Activated CD4-positive, alpha-beta memory T cell treated with anti-CD3 and anti-CD28 coated beads for 36 hours (primary cell): ENCODE measurements around the gene ERF. TPM values are rescaled to one million over a fixed set of nuclear protein-coding genes. Genes with fewer than 3 reads are reported as not detected.

Experiments used
- CTCF ChIA-PET: fragments of 350-600 bp; sonication (Branson Sonifier 250); formaldehyde crosslinking; loops from one replicate; lab custom pipeline; 2021; ENCODE audit warnings: antibody characterized with exemption, inconsistent platforms; lab: Charles Lee
- POLR2A ChIA-PET: fragments of 350-600 bp; sonication (Branson Sonifier 250); formaldehyde crosslinking; loops from one replicate; lab custom pipeline; 2021; ENCODE audit warnings: antibody characterized with exemption; lab: Charles Lee
- DNase-seq: peaks from one replicate; pipeline ENCODE4 v3.0.0-alpha.2; 2020
- H3K27ac Mint-ChIP-seq: one replicate; pipeline ENCODE4 v1.8.0; 2021; ENCODE audit warnings: mixed read lengths
- H3K27me3 Mint-ChIP-seq: one replicate; pipeline ENCODE4 v1.8.0; 2021; ENCODE audit warnings: mixed read lengths
- H3K36me3 Mint-ChIP-seq: one replicate; pipeline ENCODE4 v1.8.0; 2021; ENCODE audit warnings: mixed read lengths
- H3K4me1 Mint-ChIP-seq: one replicate; pipeline ENCODE4 v1.8.0; 2021; ENCODE audit warnings: low read depth, mixed read lengths
- H3K4me3 Mint-ChIP-seq: one replicate; pipeline ENCODE4 v1.8.0; 2021; ENCODE audit warnings: mild to moderate bottlenecking, mixed read lengths
- H3K9me3 Mint-ChIP-seq: one replicate; pipeline ENCODE4 v1.8.0; 2021; ENCODE audit warnings: mixed read lengths
- intact Hi-C: fragments of 100-400 bp; cut with micrococcal nuclease; formaldehyde crosslinking; loops from one replicate; pipeline ENCODE4 v1.15.1; 2023
- total RNA-seq, 2 experiments: library from RNA; stranded (reverse); gene quantifications; one replicate each; pipeline ENCODE4 v1.2.3, GENCODE V29; 2021

Gene ERF
- total RNA-seq, 2 experiments from 2014 or later = 43.1 to 56.5 TPM

DNA sequence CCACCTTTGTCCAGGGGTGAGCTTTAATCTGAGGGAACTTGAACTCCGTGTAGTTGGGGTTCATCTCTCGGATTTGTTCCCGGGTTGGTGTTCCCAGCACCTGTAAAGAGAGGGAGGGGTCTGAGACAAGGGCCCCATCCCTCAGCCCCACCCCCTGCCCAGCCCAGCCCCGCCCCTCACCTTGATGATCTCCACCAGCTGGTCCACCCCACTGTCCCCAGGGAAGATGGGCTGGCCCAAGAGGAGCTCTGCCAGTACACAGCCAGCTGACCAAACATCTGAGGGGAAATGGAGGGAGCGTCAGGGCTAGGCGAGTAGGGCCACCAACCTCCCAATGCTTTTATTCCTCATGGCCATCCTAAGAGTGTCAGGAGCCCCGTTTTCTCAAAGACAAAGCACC lies 21.8 kb downstream of the ERF start:
- Mint-ChIP-seq H3K36me3 (peaks cover 43% of the 10 kb centered on the region), H3K9me3 (no peaks in the 10 kb centered on the region), H3K4me3 (no peak overlapping the region), H3K27me3 (no peaks in the 10 kb centered on the region), H3K4me1 (peaks cover 14% of the 10 kb centered on the region), H3K27ac (peak overlapping the region; percentile 49)
- intact Hi-C loops = no loop called here
- ChIA-PET CTCF (interaction anchor here (0.8 to 2.8 kb wide), 2 partner anchors 47 to 94 kb away, joined by 3 to 9 read pairs; no protein-coding TSS in a partner anchor), POLR2A (interaction anchor here (0.8 kb wide), 1 partner anchor 8 kb away, joined by 3 read pairs; no protein-coding TSS in a partner anchor)
- no peak for DNase-seq

DNA sequence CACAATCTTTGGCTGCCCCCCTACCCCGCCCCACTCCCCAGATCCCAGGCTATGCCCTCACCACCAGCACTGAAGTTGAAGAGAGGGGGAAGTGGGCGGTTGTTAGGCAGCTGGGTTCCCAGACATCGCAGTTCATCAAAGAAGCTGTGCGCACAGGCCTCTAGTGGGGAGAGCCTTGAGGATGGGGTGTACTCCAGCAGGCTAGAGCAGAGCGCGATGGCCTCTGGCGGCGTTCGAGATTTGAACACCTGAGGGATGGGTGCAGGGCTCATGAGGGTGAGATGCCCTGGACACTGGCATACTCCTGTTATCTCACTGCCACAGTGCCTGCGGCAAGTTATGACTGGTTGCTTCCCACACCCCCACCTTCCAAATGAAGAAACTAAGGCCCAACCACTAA lies 22.5 kb downstream of the ERF start:
- H3K4me1 Mint-ChIP-seq = peaks cover 15% of the 10 kb centered on the region
- ChIA-PET CTCF (interaction anchor here (0.8 kb wide), 1 partner anchor 93 kb away, joined by 3 read pairs; no protein-coding TSS in a partner anchor), POLR2A (no interaction called here)
- no peak for DNase-seq
- H3K36me3 Mint-ChIP-seq = peaks cover 46% of the 10 kb centered on the region
- H3K4me3 Mint-ChIP-seq = no peak overlapping the region
- H3K27me3 Mint-ChIP-seq = no peaks in the 10 kb centered on the region
- peak overlapping the region; percentile 49 for H3K27ac Mint-ChIP-seq
- no peaks in the 10 kb centered on the region for H3K9me3 Mint-ChIP-seq
- intact Hi-C loops = no loop called here

DNA sequence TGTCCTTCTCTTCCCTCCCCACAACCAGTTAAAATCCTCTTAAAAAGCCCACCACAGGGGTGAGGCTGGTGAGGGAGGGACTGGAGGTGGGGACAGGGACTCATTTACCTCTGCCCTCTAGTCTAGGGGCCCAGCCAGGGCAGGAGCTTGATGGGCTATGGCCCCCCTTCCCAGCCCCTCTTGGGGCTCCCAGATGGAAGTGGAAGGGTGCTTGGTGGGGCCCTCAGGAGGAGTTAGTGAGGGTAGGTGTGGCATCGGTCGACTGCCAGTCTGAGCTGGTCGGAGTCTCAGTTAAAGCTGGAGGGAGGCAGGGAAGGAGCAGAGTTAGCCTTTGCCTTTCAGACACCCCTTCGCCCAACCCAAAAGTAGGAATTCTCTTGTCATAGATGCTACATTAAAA lies 24.4 kb downstream of the ERF start:
- CTCF ChIA-PET = interaction anchor here (1.1 kb wide), 1 partner anchor 122 kb away, joined by 3 read pairs; no protein-coding TSS in a partner anchor
- Mint-ChIP-seq H3K9me3 (no peaks in the 10 kb centered on the region), H3K27me3 (no peaks in the 10 kb centered on the region), H3K36me3 (peaks cover 48% of the 10 kb centered on the region), H3K4me3 (no peak overlapping the region), H3K4me1 (peaks cover 19% of the 10 kb centered on the region), H3K27ac (no peak overlapping the region)
- POLR2A ChIA-PET = interaction anchor here (1.2 kb wide), 1 partner anchor 17 kb away, joined by 3 read pairs; no protein-coding TSS in a partner anchor
- no peak for DNase-seq
- intact Hi-C loops = no loop called here

DNA sequence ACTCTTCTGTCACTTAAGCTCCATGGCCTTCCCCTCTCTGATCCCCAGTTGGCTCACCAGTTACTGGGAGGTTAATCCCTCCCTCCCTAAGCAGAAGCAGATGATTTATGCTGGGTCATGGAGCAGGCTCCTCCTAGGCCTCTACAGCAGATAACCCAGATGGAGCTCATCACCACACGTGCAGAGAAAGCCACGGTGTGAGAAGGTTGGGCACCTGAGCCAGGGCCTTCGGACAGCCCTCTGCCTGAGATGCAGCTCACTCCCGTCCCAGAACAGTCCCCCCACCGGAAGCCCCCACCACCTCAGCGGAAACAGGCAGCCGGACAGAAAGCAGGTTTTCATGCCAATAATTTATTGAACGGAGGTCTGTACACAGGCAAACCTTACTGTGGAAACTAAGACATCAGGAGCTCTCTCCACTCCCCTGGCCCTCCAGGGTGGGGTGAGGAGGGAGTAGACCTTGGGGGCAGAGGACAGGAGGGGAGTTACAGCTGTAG lies 25.0 kb downstream of the ERF start:
- H3K36me3 Mint-ChIP-seq = peaks cover 47% of the 10 kb centered on the region
- CTCF ChIA-PET = interaction anchor here (1.0 to 1.4 kb wide), 3 partner anchors 13 to 121 kb away, joined by 3 to 5 read pairs (median 3); no protein-coding TSS in a partner anchor
- no peak overlapping the region for H3K4me3 Mint-ChIP-seq
- H3K27ac Mint-ChIP-seq = peak overlapping the region; percentile 69
- intact Hi-C loops = no loop called here
- peaks cover 17% of the 10 kb centered on the region for H3K4me1 Mint-ChIP-seq
- POLR2A ChIA-PET = interaction anchor here (1.2 kb wide), 1 partner anchor 17 kb away, joined by 3 read pairs; no protein-coding TSS in a partner anchor
- H3K27me3 Mint-ChIP-seq = no peaks in the 10 kb centered on the region
- no peaks in the 10 kb centered on the region for H3K9me3 Mint-ChIP-seq
- no peak for DNase-seq

DNA sequence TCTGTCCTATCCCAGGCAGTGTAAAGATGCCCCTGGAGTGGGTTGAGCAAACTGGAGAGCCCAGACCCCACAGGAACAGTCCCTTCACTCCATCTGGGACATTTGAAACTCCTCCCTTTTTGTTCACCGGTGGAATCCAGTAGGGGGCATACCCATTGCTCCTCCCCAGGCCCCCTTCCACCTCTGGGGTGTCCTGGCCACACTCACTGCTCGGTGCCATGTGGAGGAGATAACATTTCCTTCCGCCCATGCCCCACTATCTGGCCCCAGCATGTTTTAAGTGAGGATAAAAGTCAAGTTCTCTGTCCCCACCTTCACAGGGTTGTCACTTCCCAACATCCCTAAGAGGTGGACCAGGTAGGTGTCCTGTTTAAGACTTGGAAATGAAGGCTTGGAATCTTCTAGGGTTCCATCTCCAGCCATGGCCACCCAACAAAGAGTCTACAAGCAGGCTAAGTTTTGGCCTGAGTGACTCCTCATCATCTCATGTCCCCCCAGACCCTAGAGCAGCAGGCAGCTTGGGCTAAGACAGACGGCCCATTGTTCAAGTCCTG lies 25.6 kb downstream of the ERF start:
- peak overlapping the region; percentile 69 for H3K27ac Mint-ChIP-seq
- H3K36me3 Mint-ChIP-seq = peaks cover 46% of the 10 kb centered on the region
- intact Hi-C loops = no loop called here
- CTCF ChIA-PET = interaction anchor here (1.0 to 1.4 kb wide), 2 partner anchors 14 to 50 kb away, joined by 3 to 5 read pairs; no protein-coding TSS in a partner anchor
- POLR2A ChIA-PET = interaction anchor here (1.2 kb wide), 1 partner anchor 18 kb away, joined by 3 read pairs; no protein-coding TSS in a partner anchor
- no peak for DNase-seq
- peaks cover 17% of the 10 kb centered on the region for H3K4me1 Mint-ChIP-seq
- H3K27me3 Mint-ChIP-seq = no peaks in the 10 kb centered on the region
- H3K9me3 Mint-ChIP-seq = no peaks in the 10 kb centered on the region
- no peak overlapping the region for H3K4me3 Mint-ChIP-seq

DNA sequence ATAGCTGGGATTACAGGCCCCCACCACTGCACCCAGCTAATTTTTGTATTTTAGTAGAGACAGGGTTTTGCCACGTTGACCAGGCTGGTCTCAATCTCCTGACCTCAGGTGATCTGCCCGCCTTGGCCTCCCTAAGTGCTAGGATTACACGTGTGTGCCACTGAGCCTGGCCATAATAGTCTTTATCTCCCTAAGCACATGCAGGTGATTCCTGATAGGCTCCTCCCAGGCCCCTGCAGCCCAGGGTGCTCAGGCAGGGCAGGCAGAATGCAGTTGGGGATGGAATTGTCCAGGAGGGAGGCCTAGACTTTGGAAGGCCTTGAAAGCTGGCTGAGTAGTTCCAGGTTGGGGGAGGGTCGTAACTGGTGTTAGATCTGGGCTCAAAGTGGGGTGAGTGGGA lies 26.3 kb downstream of the ERF start:
- CTCF ChIA-PET = no interaction called here
- no peak for DNase-seq
- no peak overlapping the region for H3K4me3 Mint-ChIP-seq
- H3K36me3 Mint-ChIP-seq = peaks cover 49% of the 10 kb centered on the region
- H3K4me1 Mint-ChIP-seq = peaks cover 17% of the 10 kb centered on the region
- H3K27me3 Mint-ChIP-seq = no peaks in the 10 kb centered on the region
- H3K27ac Mint-ChIP-seq = peak overlapping the region; percentile 38
- H3K9me3 Mint-ChIP-seq = no peaks in the 10 kb centered on the region
- POLR2A ChIA-PET = no interaction called here
- intact Hi-C loops = no loop called here

DNA sequence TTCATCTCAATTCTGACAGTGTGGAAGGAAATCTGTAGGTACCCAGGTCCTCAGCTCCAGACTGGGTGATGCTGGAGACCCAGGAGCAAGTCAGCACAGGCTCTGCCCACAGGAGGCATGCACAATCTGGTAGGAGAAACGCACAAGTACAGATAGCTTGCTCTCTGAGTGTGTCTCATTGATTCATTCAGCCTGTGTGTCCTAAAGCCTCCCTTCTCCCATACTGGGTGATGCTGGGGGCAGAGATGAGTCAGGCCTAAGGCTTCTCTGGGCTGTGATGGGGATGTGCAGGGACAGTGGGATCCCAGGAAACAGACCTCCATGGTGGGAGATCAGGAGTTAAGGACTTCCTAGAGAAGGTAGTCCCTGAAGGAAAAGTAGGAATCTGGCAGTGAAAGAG lies 28.0 kb downstream of the ERF start:
- Mint-ChIP-seq H3K4me1 (peaks cover 26% of the 10 kb centered on the region), H3K27me3 (no peaks in the 10 kb centered on the region), H3K4me3 (no peak overlapping the region), H3K36me3 (peaks cover 47% of the 10 kb centered on the region), H3K9me3 (no peaks in the 10 kb centered on the region), H3K27ac (no peak overlapping the region)
- intact Hi-C loops = no loop called here
- POLR2A ChIA-PET = interaction anchor here (1.3 kb wide), 1 partner anchor 12 kb away, joined by 3 read pairs; no protein-coding TSS in a partner anchor
- CTCF ChIA-PET = interaction anchor here (1.0 kb wide), 1 partner anchor 42 kb away, joined by 3 read pairs; no protein-coding TSS in a partner anchor
- no peak for DNase-seq

DNA sequence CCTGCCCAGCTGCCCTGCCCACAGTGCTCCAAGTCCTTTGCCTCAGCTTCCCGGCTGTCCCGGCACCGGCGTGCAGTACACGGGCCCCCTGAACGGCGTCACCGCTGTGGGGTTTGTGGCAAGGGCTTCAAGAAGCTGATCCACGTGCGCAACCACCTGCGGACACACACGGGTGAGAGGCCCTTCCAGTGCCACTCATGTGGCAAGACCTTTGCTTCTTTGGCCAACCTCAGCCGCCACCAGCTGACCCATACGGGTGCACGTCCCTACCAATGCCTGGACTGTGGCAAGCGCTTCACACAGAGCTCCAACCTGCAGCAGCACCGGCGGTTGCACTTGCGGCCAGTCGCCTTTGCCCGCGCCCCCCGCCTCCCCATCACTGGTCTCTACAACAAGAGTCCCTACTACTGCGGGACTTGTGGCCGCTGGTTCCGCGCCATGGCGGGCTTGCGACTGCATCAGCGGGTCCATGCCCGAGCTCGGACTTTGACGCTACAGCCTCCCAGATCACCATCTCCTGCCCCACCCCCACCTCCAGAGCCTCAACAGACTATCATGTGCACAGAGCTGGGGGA lies 29.1 kb downstream of the ERF start:
- intact Hi-C loops = no loop called here
- H3K4me1 Mint-ChIP-seq = peaks cover 29% of the 10 kb centered on the region
- no peaks in the 10 kb centered on the region for H3K9me3 Mint-ChIP-seq
- CTCF ChIA-PET = interaction anchor here (1.8 kb wide), 1 partner anchor 16 kb away, joined by 4 read pairs; the partner anchor contains the start of gene GSK3A
- no peak overlapping the region for H3K4me3 Mint-ChIP-seq
- no peak overlapping the region for H3K27ac Mint-ChIP-seq
- H3K27me3 Mint-ChIP-seq = no peaks in the 10 kb centered on the region
- peaks cover 43% of the 10 kb centered on the region for H3K36me3 Mint-ChIP-seq
- POLR2A ChIA-PET = interaction anchor here (1.3 kb wide), 1 partner anchor 13 kb away, joined by 3 read pairs; no protein-coding TSS in a partner anchor
- no peak for DNase-seq

DNA sequence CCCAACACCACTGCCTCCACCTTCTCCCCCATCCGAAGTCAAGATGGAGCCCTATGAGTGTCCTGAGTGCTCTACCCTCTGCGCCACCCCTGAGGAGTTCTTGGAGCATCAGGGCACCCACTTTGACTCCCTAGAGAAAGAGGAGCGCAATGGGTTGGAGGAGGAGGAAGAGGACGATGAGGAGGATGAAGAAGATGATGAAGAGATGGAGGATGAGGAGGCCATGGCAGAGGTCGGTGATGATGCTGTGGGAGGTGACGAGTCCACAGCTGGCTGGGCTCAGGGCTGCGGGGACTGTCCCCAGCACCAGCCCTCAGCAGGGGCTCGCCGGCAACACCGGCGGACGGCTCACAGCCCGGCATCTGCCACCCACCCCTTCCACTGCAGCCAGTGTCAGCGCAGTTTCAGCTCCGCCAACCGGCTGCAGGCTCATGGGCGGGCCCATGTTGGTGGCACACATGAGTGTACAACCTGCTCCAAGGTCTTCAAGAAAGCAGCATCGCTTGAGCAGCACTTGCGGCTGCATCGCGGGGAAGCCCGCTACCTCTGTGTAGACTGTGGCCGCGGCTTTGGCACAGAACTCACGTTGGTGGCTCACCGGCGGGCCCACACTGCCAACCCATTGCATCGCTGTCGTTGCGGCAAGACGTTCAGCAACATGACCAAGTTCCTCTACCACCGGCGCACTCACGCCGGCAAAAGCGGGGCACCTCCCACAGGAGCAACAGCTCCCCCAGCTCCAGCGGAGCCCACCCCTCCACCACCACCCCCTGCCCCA lies 29.8 kb downstream of the ERF start:
- Mint-ChIP-seq H3K36me3 (peaks cover 44% of the 10 kb centered on the region), H3K27ac (no peak overlapping the region), H3K9me3 (no peaks in the 10 kb centered on the region), H3K27me3 (no peaks in the 10 kb centered on the region), H3K4me3 (no peak overlapping the region), H3K4me1 (peaks cover 31% of the 10 kb centered on the region)
- intact Hi-C loops = no loop called here
- CTCF ChIA-PET = interaction anchor here (1.8 kb wide), 1 partner anchor 17 kb away, joined by 4 read pairs; the partner anchor contains the start of gene GSK3A
- no peak for DNase-seq
- POLR2A ChIA-PET = interaction anchor here (1.2 kb wide), 1 partner anchor 9 kb away, joined by 4 read pairs; no protein-coding TSS in a partner anchor

DNA sequence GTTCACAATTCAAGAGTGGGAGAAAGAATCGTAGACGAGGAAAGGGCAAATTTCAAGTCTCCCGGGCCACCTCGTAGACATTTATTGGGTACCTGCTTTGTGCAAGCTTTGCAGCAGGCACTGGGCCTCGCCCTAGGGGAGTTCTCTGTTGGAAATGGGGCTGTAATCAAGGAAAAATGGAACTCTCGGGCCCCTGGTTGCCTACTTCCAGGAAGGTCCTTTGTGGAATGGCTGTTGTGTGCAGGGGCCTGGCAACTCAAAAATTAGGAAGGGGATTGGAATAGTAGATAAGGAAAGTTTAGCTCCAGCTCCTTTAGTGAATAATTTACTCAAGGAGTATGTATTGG lies 34.2 kb downstream of the ERF start:
- intact Hi-C loops = loop anchor here (1.0 kb wide), 4 partner anchors 21 to 105 kb away; partner anchors contain the start of gene MEGF8

More for the DNA sequence above, 34.2 kb downstream of the ERF start:
- Mint-ChIP-seq H3K9me3 (no peaks in the 10 kb centered on the region), H3K4me1 (peaks cover 36% of the 10 kb centered on the region), H3K27ac (peak overlapping the region; percentile 99), H3K36me3 (peaks cover 27% of the 10 kb centered on the region), H3K27me3 (peaks cover 1% of the 10 kb centered on the region), H3K4me3 (peak overlapping the region; percentile 92)
- CTCF ChIA-PET = interaction anchor here (1.7 to 5.1 kb wide), 3 partner anchors 21 to 58 kb away, joined by 6 to 21 read pairs (median 12); partner anchors contain the start of gene GSK3A
- DNase-seq = no peak
- POLR2A ChIA-PET = interaction anchor here (1.2 to 1.4 kb wide), 3 partner anchors 16 to 22 kb away, joined by 4 read pairs; no protein-coding TSS in a partner anchor
